MCF 10A (cell line): Measurements from ENCODE around the gene RALGAPB. TPM values are rescaled to one million over a fixed set of nuclear protein-coding genes. Genes with fewer than 3 reads are reported as not detected.

Experiments used
- BruUV-seq: library from RNA; stranded (reverse); fragments of 400-500 nt; replicated peaks from 2 replicates; lab custom pipeline; 2021; lab: Mats Ljungman, UMichigan
- CTCF ChIA-PET: fragments of 300-600 bp; sonication (Branson Sonifier 250); formaldehyde crosslinking; extraction: SDS; loops from one replicate; lab custom pipeline; 2021; ENCODE audit warnings: antibody characterized with exemption, inconsistent platforms; lab: Yijun Ruan, JAX
- POLR2A ChIA-PET: fragments of 300-600, 350-650 bp; sonication (Branson Sonifier 250); formaldehyde crosslinking; extraction: SDS; loops from one replicate; lab custom pipeline; 2020; ENCODE audit warnings: antibody characterized with exemption, inconsistent platforms; lab: Yijun Ruan, JAX
- DNase-seq: peaks from one replicate; pipeline ENCODE4 v3.0.0-alpha.2; 2018; ENCODE audit not compliant: unreplicated experiment
- H3K27ac Mint-ChIP-seq: one replicate; pipeline ENCODE4 v1.8.0; 2022; ENCODE audit warnings: mild to moderate bottlenecking, low read depth, mixed read lengths; ENCODE audit not compliant: unreplicated experiment
- H3K27me3 Mint-ChIP-seq: one replicate; pipeline ENCODE4 v1.8.0; 2022; ENCODE audit warnings: mixed read lengths; ENCODE audit not compliant: insufficient read depth, unreplicated experiment
- H3K36me3 Mint-ChIP-seq: one replicate; pipeline ENCODE4 v1.8.0; 2022; ENCODE audit warnings: mild to moderate bottlenecking, moderate library complexity, mixed read lengths; ENCODE audit not compliant: insufficient read depth, unreplicated experiment
- H3K4me1 Mint-ChIP-seq: one replicate; pipeline ENCODE4 v1.8.0; 2022; ENCODE audit warnings: mixed read lengths; ENCODE audit not compliant: insufficient read depth, unreplicated experiment
- H3K4me3 Mint-ChIP-seq: one replicate; pipeline ENCODE4 v1.8.0; 2022; ENCODE audit warnings: mild to moderate bottlenecking, moderate library complexity, mixed read lengths; ENCODE audit not compliant: unreplicated experiment
- H3K9me3 Mint-ChIP-seq: one replicate; pipeline ENCODE4 v1.8.0; 2022; ENCODE audit warnings: mixed read lengths; ENCODE audit not compliant: unreplicated experiment
- CTCF ChIP-seq: fragments of 200-600 bp; IDR thresholded peaks from one replicate; pipeline ENCODE4 v1.8.0; 2022; ENCODE audit warnings: antibody characterized with exemption, mild to moderate bottlenecking; ENCODE audit not compliant: unreplicated experiment
- intact Hi-C: fragments of 100-400 bp; cut with micrococcal nuclease; formaldehyde crosslinking; loops from 2 replicates; pipeline ENCODE4 v1.14.1; 2022
- total RNA-seq: library from RNA; stranded (reverse); gene quantifications from 2 replicates; pipeline ENCODE4 v1.2.3, GENCODE V29; 2022

RALGAPB gene
- total RNA-seq, 1 experiment from 2014 or later: 33.8 TPM

GRCh38 chr20:38434301-38434741 is 38.3 kb upstream of the RALGAPB start:
- intact Hi-C loops: loop anchor here (2.0 kb wide), 1 partner anchor 38 kb away; the partner anchor contains the start of gene RALGAPB
- H3K4me1 Mint-ChIP-seq: peaks cover 27% of the 10 kb centered on the region
- ChIA-PET POLR2A (interaction anchor here (0.6 to 5.2 kb wide), 25 partner anchors 9 to 907 kb away, joined by 3 to 271 read pairs (median 4); partner anchors contain the start of genes ACTR5, ADIG, BLCAP and RALGAPB), CTCF (interaction anchor here (0.6 to 8.3 kb wide), 18 partner anchors 9 to 317 kb away, joined by 3 to 152 read pairs (median 6); partner anchors contain the start of gene RALGAPB)
- H3K36me3 Mint-ChIP-seq: peaks cover 66% of the 10 kb centered on the region
- no peak for DNase-seq
- H3K4me3 Mint-ChIP-seq: peak overlapping the region; percentile 90
- no TSS peak for BruUV-seq
- TF ChIP-seq CTCF: no peak
- H3K9me3 Mint-ChIP-seq: no peaks in the 10 kb centered on the region
- H3K27ac Mint-ChIP-seq: peak overlapping the region; percentile 92
- H3K27me3 Mint-ChIP-seq: no peaks in the 10 kb centered on the region

- ChIA-PET POLR2A (interaction anchor here (0.6 to 5.2 kb wide), 40 partner anchors 10 to 1147 kb away, joined by 3 to 271 read pairs (median 4); partner anchors contain the start of genes ADIG, BLCAP, RALGAPB and RPRD1B), CTCF (interaction anchor here (0.6 to 8.3 kb wide), 25 partner anchors 9 to 906 kb away, joined by 3 to 152 read pairs (median 3); partner anchors contain the start of gene RALGAPB)
- Mint-ChIP-seq H3K4me3 (peak within 1 kb of the TSS; percentile 90), H3K4me1 (peaks cover 22% of the 10 kb centered on the region), H3K36me3 (peaks cover 60% of the 10 kb centered on the region), H3K27ac (peak within 1 kb of the TSS; percentile 92), H3K27me3 (no peaks in the 10 kb centered on the region), H3K9me3 (no peaks in the 10 kb centered on the region)
- intact Hi-C loops: loop anchor here (1.0 to 2.0 kb wide), 2 partner anchors 11 to 38 kb away; partner anchors contain the start of gene RALGAPB
- peak; percentile 88 for DNase-seq
- BruUV-seq: TSS peak; percentile 66
- TF ChIP-seq CTCF: peak; percentile 99
These were observed 37.7 kb upstream of the RALGAPB start, which contains the start of gene SNHG17 for GRCh38 chr20:38434770-38435554. SNHG17 (minus strand) TSS chr20:38435328.

GRCh38 chr20:38435555-38435939 is 37.1 kb upstream of the RALGAPB start:
- Mint-ChIP-seq H3K27me3 (no peaks in the 10 kb centered on the region), H3K36me3 (peaks cover 54% of the 10 kb centered on the region), H3K9me3 (no peaks in the 10 kb centered on the region), H3K27ac (peak overlapping the region; percentile 92), H3K4me3 (peak overlapping the region; percentile 90), H3K4me1 (peaks cover 22% of the 10 kb centered on the region)
- CTCF ChIA-PET: interaction anchor here (0.6 to 8.3 kb wide), 18 partner anchors 10 to 907 kb away, joined by 3 to 152 read pairs (median 4); partner anchors contain the start of gene RALGAPB
- BruUV-seq: no TSS peak
- intact Hi-C loops: loop anchor here (1.0 to 2.0 kb wide), 2 partner anchors 11 to 37 kb away; partner anchors contain the start of gene RALGAPB
- DNase-seq: peak; percentile 61
- POLR2A ChIA-PET: interaction anchor here (0.6 to 5.2 kb wide), 36 partner anchors 10 to 1147 kb away, joined by 3 to 271 read pairs (median 4); partner anchors contain the start of genes ADIG, BLCAP, RALGAPB and RPRD1B
- TF ChIP-seq CTCF: no peak
